Measurements from ENCODE around the gene MTHFR. TPM values are rescaled to one million over a fixed set of nuclear protein-coding genes. Genes with fewer than 3 reads are reported as not detected.
A peak's percentile ranks its signal among the peaks of the same experiment; 100 is the strongest.

Gene MTHFR
- total RNA-seq, 1 donor from 2014 or later, result 45.4 TPM

DNA sequence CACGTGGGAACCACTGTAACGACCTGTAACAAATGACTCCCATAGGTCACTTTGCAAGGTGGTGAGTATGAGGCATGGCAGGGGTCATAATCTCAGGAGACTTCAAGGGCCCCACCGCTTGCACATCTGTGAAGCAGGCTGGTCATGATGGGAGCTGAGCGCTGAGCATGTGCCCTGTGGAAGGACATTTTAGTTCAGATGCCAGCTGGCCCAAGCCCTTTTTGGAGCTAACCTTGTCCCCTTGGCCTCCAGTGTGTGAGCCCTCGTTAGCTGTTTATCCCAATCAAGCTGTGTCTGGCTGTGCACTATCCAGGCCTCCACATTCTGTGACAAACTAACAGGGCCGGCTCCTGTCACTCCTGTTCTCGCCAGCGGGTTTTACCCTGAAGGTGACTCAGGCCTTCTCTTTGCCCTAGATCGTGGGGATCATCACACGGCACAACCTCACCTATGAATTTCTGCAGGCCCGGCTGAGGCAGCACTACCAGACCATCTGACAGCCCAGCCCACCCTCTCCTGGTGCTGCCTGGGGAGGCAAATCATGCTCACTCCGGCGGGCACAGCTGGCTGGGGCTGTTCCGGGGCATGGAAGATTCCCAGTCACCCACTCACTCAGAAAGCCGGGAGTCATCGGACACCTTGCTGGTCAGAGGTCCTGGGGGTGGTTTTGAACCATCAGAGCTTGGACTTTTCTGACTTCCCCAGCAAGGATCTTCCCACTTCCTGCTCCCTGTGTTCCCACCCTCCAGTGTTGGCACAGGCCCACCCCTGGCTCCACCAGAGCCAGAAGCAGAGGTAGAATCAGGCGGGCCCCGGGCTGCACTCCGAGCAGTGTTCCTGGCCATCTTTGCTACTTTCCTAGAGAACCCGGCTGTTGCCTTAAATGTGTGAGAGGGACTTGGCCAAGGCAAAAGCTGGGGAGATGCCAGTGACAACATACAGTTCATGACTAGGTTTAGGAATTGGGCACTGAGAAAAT lies 34.3 kb upstream of the MTHFR start:
- Histone ChIP-seq H3K4me3 (no peak overlapping the region), H3K4me1 (no peaks in the 10 kb centered on the region), H3K36me3 (peaks cover 95% of the 10 kb centered on the region), H3K9me3 (no peaks in the 10 kb centered on the region), H3K27me3 (no peaks in the 10 kb centered on the region), H3K27ac (no peak overlapping the region)
- no peak for DNase-seq
- intact Hi-C loops (cut with DNase I), result loop anchor here (5.0 kb wide), 1 partner anchor 52 kb away; no protein-coding TSS in a partner anchor
- no peak for ATAC-seq
- TF ChIP-seq, protein P1, sequence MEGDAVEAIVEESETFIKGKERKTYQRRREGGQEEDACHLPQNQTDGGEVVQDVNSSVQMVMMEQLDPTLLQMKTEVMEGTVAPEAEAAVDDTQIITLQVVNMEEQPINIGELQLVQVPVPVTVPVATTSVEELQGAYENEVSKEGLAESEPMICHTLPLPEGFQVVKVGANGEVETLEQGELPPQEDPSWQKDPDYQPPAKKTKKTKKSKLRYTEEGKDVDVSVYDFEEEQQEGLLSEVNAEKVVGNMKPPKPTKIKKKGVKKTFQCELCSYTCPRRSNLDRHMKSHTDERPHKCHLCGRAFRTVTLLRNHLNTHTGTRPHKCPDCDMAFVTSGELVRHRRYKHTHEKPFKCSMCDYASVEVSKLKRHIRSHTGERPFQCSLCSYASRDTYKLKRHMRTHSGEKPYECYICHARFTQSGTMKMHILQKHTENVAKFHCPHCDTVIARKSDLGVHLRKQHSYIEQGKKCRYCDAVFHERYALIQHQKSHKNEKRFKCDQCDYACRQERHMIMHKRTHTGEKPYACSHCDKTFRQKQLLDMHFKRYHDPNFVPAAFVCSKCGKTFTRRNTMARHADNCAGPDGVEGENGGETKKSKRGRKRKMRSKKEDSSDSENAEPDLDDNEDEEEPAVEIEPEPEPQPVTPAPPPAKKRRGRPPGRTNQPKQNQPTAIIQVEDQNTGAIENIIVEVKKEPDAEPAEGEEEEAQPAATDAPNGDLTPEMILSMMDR (IDR thresholded peaks at IDR 0.05), result no peak

DNA sequence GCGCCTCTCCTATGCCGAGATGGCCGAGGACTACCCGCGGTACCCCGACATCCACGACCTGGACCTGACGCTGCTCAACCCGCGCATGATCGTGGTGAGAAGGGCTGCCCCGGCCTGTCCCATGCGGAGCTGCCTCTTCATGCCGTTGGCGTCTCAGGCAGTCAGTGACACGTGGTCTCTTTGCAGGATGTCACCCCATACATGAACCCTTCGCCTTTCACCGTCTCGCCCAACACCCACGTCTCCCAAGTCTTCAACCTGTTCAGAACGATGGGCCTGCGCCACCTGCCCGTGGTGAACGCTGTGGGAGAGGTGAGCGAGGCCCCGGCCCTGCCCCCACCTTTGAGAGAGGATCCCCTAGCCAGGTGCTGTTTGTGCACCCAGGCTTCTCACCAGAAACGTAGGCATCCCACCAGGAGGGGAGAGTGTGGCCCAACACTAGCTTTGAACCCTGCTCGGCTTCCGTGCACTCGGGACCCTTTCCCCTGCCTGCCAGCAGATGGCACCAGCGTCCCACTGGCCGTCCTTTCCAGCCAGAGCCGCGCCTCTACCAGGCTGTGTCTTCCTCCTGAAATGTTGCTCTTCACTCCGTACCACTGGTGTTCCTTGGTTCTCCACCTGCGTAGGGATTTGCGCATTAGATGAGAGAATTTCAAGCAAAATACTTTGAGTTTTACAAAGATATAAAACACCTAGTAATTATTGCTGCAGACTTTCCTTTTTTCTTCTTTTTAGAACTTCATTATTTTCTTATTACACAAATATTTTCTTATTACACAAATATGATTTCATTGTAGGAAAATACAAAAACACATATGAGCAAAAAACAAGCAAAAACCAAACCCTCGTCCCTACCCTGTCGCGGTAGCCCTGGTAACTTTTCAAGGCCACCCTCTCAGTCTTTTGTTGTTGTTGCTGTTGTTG lies 32.8 kb upstream of the MTHFR start:
- intact Hi-C loops (cut with DNase I), result loop anchor here (5.0 kb wide), 1 partner anchor 54 kb away; no protein-coding TSS in a partner anchor
- Histone ChIP-seq H3K4me1 (no peaks in the 10 kb centered on the region), H3K36me3 (peaks cover 95% of the 10 kb centered on the region), H3K27ac (no peak overlapping the region), H3K9me3 (no peaks in the 10 kb centered on the region), H3K27me3 (no peaks in the 10 kb centered on the region), H3K4me3 (no peak overlapping the region)
- TF ChIP-seq, protein P1 (IDR thresholded peaks at IDR 0.05), result peak; percentile 97
- ATAC-seq, result peak; percentile 88
- DNase-seq, result peak; percentile 83

DNA sequence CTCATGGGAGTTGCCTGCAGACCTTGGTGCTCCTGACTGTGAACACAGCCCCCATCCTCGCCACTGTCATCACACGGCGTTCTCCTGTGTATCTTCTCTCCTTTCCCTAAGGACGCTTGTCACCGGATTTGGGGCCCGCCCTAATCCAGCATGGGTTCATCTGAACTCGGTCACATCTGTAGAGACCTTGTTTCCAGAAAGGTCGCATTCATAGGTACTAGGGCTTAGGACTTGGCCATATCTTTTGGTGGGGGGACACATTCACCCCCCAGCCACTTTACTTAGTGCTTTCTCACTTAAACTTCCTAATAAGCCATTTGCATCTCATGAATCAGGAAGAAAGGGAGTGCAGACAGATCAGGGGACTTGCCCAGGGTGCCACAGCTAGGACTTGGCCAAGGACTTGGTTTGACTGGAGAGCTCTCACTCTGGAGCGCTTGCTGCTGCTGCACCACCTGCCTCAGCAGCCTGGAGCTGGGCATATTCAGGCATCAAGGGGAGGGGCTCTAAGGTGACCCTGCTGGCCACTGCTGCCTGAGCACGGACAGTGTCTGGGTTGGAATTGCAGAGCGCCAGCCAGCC lies 32.1 kb upstream of the MTHFR start:
- no peak for DNase-seq
- Histone ChIP-seq H3K27ac (no peak overlapping the region), H3K4me3 (no peak overlapping the region), H3K27me3 (no peaks in the 10 kb centered on the region), H3K9me3 (no peaks in the 10 kb centered on the region), H3K4me1 (no peaks in the 10 kb centered on the region), H3K36me3 (peaks cover 100% of the 10 kb centered on the region)
- intact Hi-C loops (cut with DNase I), result loop anchor here (5.0 kb wide), 1 partner anchor 54 kb away; no protein-coding TSS in a partner anchor
- ATAC-seq, result no peak
- TF ChIP-seq, protein P1 (IDR thresholded peaks at IDR 0.05), result no peak

DNA sequence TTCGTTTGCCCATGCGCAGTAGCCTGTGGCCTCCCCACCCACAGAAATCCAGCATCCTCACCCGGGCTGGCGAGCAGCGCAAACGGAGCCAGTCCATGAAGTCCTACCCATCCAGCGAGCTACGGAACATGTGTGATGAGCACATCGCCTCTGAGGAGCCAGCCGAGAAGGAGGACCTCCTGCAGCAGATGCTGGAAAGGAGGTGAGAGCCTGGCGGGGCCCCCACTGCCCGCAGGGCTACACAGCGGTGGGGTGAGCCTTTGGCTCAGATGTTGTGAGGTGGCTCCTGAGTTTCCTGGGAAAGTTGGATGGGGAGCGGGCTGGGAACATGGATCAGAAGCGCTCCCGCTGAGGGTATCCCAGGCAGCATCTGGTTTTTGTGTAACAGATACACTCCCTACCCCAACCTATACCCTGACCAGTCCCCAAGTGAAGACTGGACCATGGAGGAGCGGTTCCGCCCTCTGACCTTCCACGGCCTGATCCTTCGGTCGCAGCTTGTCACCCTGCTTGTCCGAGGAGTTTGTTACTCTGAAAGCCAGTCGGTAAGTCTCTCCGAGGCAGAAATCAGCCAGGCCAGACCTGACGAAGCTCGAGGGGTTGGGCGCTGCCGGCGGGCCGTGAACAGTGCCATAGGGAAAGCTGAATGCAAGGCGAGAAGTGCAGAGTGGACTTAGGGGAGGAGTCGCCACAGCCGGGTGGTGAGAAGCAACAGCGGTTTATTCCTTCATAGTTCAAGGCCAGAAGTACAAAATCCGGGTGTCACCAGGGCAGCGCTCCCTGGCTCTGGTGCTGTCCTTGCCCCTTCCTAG lies 31.4 kb upstream of the MTHFR start:
- no peaks in the 10 kb centered on the region for H3K4me1 ChIP-seq
- no peaks in the 10 kb centered on the region for H3K27me3 ChIP-seq
- TF ChIP-seq, protein P1 (IDR thresholded peaks at IDR 0.05), result no peak
- ATAC-seq (no peak), DNase-seq (no peak)
- H3K36me3 ChIP-seq, result peaks cover 100% of the 10 kb centered on the region
- H3K27ac ChIP-seq, result no peak overlapping the region
- H3K9me3 ChIP-seq, result no peaks in the 10 kb centered on the region
- intact Hi-C loops (cut with DNase I), result loop anchor here (5.0 kb wide), 1 partner anchor 55 kb away; no protein-coding TSS in a partner anchor
- no peak overlapping the region for H3K4me3 ChIP-seq
